ENCODE measurements around the gene SNCA.

Gene SNCA

DNA sequence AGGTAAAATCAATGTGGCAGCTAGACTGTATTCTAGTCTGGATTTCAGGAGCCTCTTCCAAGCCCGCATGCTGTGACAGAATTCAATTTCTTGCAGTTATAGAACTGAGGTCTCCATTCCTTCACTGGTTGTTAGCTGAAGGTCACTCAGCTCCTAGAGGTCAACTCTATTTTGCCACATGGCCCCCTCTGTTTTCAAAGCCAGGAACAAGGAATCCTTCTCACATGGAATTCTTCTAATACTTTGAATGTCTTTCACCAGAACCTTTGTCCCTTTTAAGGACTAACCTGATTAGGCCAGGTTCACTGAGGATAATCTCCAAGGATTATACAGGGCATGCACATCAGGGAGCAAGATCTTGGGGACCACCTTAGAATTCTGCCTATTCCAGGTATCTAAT, 34.2 kb upstream of the SNCA start:
- no peak for DNase-seq
- Histone ChIP-seq H3K79me1 (replicated peaks; ENCODE audit: low read length, poor library complexity, severe bottlenecking) (no peaks in the 10 kb centered on the region), H3K9me3 (ENCODE audit: control insufficient read depth, low read length) (no peaks in the 10 kb centered on the region), H3K4me2 (ENCODE audit: low read length, poor library complexity, severe bottlenecking) (no peak overlapping the region), H2AFZ (ENCODE audit: low read depth, low read length) (no peak overlapping the region), H2BK15ac (ENCODE audit: low read depth, poor library complexity, severe bottlenecking) (no peak overlapping the region), H2BK12ac (ENCODE audit: low read length in 2 of 2) (no peak overlapping the region), H3K27ac (ENCODE audit: low read length, poor library complexity, severe bottlenecking) (no peak overlapping the region), H3K9ac (ENCODE audit: low read length) (no peak overlapping the region), H3K4me3 (ENCODE audit: insufficient read depth in 1 of 2, low read depth in 1 of 2, low read length in 2 of 2) (no peak overlapping the region), H2AK5ac (ENCODE audit: low read length, severe bottlenecking) (no peak overlapping the region), H3K23ac (ENCODE audit: low read length in 2 of 2) (no peak overlapping the region), H3K36me3 (ENCODE audit: control insufficient read depth in 1 of 2, insufficient read depth in 2 of 2, low read depth in 1 of 2, low read length in 2 of 2) (no peaks in the 10 kb centered on the region), H3K4ac (ENCODE audit: low read depth in 1 of 2, low read length in 2 of 2) (no peak overlapping the region), H4K8ac (ENCODE audit: low read length) (no peak overlapping the region), H3K14ac (ENCODE audit: low read length in 2 of 2) (no peak overlapping the region), H4K91ac (ENCODE audit: low read length) (no peak overlapping the region), H3K4me1 (ENCODE audit: control insufficient read depth, insufficient read depth, low read depth, low read length) (no peaks in the 10 kb centered on the region), H2BK5ac (ENCODE audit: low read depth, low read length, poor library complexity, severe bottlenecking) (no peak overlapping the region), H3K27me3 (ENCODE audit: control insufficient read depth in 1 of 2, insufficient read depth in 1 of 2, low read length in 2 of 2) (no peaks in the 10 kb centered on the region), H3K18ac (ENCODE audit: low read depth in 1 of 2, low read length in 2 of 2) (no peak overlapping the region), H2BK120ac (ENCODE audit: low read depth, low read length) (no peak overlapping the region)
- 98% methylated on average over 1 of the region's 1 CpG for WGBS

DNA sequence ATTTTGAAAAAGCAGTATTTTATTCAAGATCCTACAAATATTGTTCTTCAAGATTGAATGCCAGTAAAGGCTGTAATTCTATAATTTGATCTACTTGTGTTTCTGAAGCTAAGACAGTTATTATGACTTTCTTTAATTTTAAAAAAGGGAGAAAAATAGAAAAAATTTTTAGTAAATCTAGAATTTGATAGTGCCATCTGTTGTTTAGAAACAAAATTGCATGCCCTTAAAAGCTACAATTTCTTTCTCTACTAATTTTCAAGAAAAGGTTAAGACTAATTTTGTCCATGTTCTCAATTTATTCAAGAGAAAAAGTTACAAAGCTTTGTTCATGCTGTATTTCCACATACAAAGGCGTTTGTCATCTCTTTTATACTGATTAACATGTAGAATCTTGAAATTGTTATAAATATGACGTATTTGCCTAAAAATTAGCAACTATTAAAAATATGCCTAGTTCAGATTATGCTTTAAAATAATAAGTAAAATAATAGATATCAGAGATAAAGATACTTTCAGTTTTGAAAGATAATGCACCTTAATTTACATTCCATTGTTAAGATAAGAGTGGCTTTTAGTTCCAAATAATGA, 32.1 kb upstream of the SNCA start:
- WGBS, result no CpG with 5 or more reads among the region's 2 CpGs
- no peaks in the 10 kb centered on the region for H3K9me3 ChIP-seq (ENCODE audit: control insufficient read depth, low read length)
- H4K8ac ChIP-seq (ENCODE audit: low read length), result no peak overlapping the region
- H2BK12ac ChIP-seq (ENCODE audit: low read length in 2 of 2), result no peak overlapping the region
- no peak overlapping the region for H2BK15ac ChIP-seq (ENCODE audit: low read depth, poor library complexity, severe bottlenecking)
- no peaks in the 10 kb centered on the region for H3K4me1 ChIP-seq (ENCODE audit: control insufficient read depth, insufficient read depth, low read depth, low read length)
- H3K9ac ChIP-seq (ENCODE audit: low read length), result no peak overlapping the region
- H3K27me3 ChIP-seq (ENCODE audit: control insufficient read depth in 1 of 2, insufficient read depth in 1 of 2, low read length in 2 of 2), result no peaks in the 10 kb centered on the region
- no peak overlapping the region for H3K4me2 ChIP-seq (ENCODE audit: low read length, poor library complexity, severe bottlenecking)
- H3K14ac ChIP-seq (ENCODE audit: low read length in 2 of 2), result no peak overlapping the region
- H3K18ac ChIP-seq (ENCODE audit: low read depth in 1 of 2, low read length in 2 of 2), result no peak overlapping the region
- H4K91ac ChIP-seq (ENCODE audit: low read length), result no peak overlapping the region
- H2AK5ac ChIP-seq (ENCODE audit: low read length, severe bottlenecking), result no peak overlapping the region
- DNase-seq, result peak; percentile 18
- no peak overlapping the region for H3K27ac ChIP-seq (ENCODE audit: low read length, poor library complexity, severe bottlenecking)
- no peaks in the 10 kb centered on the region for H3K79me1 ChIP-seq (replicated peaks; ENCODE audit: low read length, poor library complexity, severe bottlenecking)
- no peak overlapping the region for H3K4me3 ChIP-seq (ENCODE audit: insufficient read depth in 1 of 2, low read depth in 1 of 2, low read length in 2 of 2)
- H3K36me3 ChIP-seq (ENCODE audit: control insufficient read depth in 1 of 2, insufficient read depth in 2 of 2, low read depth in 1 of 2, low read length in 2 of 2), result no peaks in the 10 kb centered on the region
- no peak overlapping the region for H3K4ac ChIP-seq (ENCODE audit: low read depth in 1 of 2, low read length in 2 of 2)
- no peak overlapping the region for H2BK120ac ChIP-seq (ENCODE audit: low read depth, low read length)
- no peak overlapping the region for H2AFZ ChIP-seq (ENCODE audit: low read depth, low read length)
- H2BK5ac ChIP-seq (ENCODE audit: low read depth, low read length, poor library complexity, severe bottlenecking), result no peak overlapping the region
- H3K23ac ChIP-seq (ENCODE audit: low read length in 2 of 2), result no peak overlapping the region

DNA sequence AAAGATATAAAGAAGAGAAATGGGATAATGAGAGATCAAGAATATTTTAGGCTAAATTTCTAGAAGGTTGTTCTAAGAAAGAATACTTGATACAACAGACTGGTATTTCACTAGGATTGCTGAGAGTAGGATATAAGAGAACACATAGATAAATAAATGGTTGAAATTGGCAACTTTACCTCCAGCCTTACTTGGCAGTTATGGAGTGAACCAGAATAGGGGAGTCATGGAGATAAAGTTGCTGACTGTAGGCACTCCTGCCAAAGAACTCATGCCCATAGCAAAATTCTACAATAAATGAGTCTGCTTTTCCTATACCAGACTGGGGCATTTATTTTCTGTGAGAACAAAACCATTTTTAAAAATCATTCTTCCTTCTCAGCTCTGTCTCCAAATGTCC, 31.3 kb upstream of the SNCA start:
- Histone ChIP-seq H3K4me2 (ENCODE audit: low read length, poor library complexity, severe bottlenecking) (no peak overlapping the region), H3K18ac (ENCODE audit: low read depth in 1 of 2, low read length in 2 of 2) (no peak overlapping the region), H3K4me3 (ENCODE audit: insufficient read depth in 1 of 2, low read depth in 1 of 2, low read length in 2 of 2) (no peak overlapping the region), H3K36me3 (ENCODE audit: control insufficient read depth in 1 of 2, insufficient read depth in 2 of 2, low read depth in 1 of 2, low read length in 2 of 2) (no peaks in the 10 kb centered on the region), H2BK5ac (ENCODE audit: low read depth, low read length, poor library complexity, severe bottlenecking) (no peak overlapping the region), H3K27ac (ENCODE audit: low read length, poor library complexity, severe bottlenecking) (no peak overlapping the region), H4K91ac (ENCODE audit: low read length) (no peak overlapping the region), H4K8ac (ENCODE audit: low read length) (no peak overlapping the region), H3K79me1 (replicated peaks; ENCODE audit: low read length, poor library complexity, severe bottlenecking) (no peaks in the 10 kb centered on the region), H3K9me3 (ENCODE audit: control insufficient read depth, low read length) (no peaks in the 10 kb centered on the region), H3K23ac (ENCODE audit: low read length in 2 of 2) (no peak overlapping the region), H3K27me3 (ENCODE audit: control insufficient read depth in 1 of 2, insufficient read depth in 1 of 2, low read length in 2 of 2) (no peaks in the 10 kb centered on the region), H2AK5ac (ENCODE audit: low read length, severe bottlenecking) (no peak overlapping the region), H3K4ac (ENCODE audit: low read depth in 1 of 2, low read length in 2 of 2) (no peak overlapping the region), H3K9ac (ENCODE audit: low read length) (no peak overlapping the region), H3K4me1 (ENCODE audit: control insufficient read depth, insufficient read depth, low read depth, low read length) (no peaks in the 10 kb centered on the region), H2AFZ (ENCODE audit: low read depth, low read length) (no peak overlapping the region), H2BK15ac (ENCODE audit: low read depth, poor library complexity, severe bottlenecking) (no peak overlapping the region), H2BK12ac (ENCODE audit: low read length in 2 of 2) (no peak overlapping the region), H3K14ac (ENCODE audit: low read length in 2 of 2) (no peak overlapping the region), H2BK120ac (ENCODE audit: low read depth, low read length) (no peak overlapping the region)
- no peak for DNase-seq

- H3K4me1 ChIP-seq (ENCODE audit: control insufficient read depth, insufficient read depth, low read depth, low read length), result no peaks in the 10 kb centered on the region
- no peaks in the 10 kb centered on the region for H3K36me3 ChIP-seq (ENCODE audit: control insufficient read depth in 1 of 2, insufficient read depth in 2 of 2, low read depth in 1 of 2, low read length in 2 of 2)
- H3K9me3 ChIP-seq (ENCODE audit: control insufficient read depth, low read length), result no peaks in the 10 kb centered on the region
- no peak overlapping the region for H3K23ac ChIP-seq (ENCODE audit: low read length in 2 of 2)
- 92% methylated on average over 5 of the region's 5 CpGs for WGBS
- H4K91ac ChIP-seq (ENCODE audit: low read length), result no peak overlapping the region
- H3K79me1 ChIP-seq (replicated peaks; ENCODE audit: low read length, poor library complexity, severe bottlenecking), result no peaks in the 10 kb centered on the region
- peaks cover 0 to 2% of the 10 kb centered on the region in 2 experiments for H3K27me3 ChIP-seq (ENCODE audit: control insufficient read depth in 1 of 2, insufficient read depth in 1 of 2, low read length in 2 of 2)
- no peak overlapping the region for H2AFZ ChIP-seq (ENCODE audit: low read depth, low read length)
- H3K4me3 ChIP-seq (ENCODE audit: insufficient read depth in 1 of 2, low read depth in 1 of 2, low read length in 2 of 2), result no peak overlapping the region
- H3K4ac ChIP-seq (ENCODE audit: low read depth in 1 of 2, low read length in 2 of 2), result no peak overlapping the region
- no peak overlapping the region for H3K18ac ChIP-seq (ENCODE audit: low read depth in 1 of 2, low read length in 2 of 2)
- H3K27ac ChIP-seq (ENCODE audit: low read length, poor library complexity, severe bottlenecking), result no peak overlapping the region
- H3K4me2 ChIP-seq (ENCODE audit: low read length, poor library complexity, severe bottlenecking), result no peak overlapping the region
- H2BK12ac ChIP-seq (ENCODE audit: low read length in 2 of 2), result no peak overlapping the region
- no peak overlapping the region for H3K14ac ChIP-seq (ENCODE audit: low read length in 2 of 2)
- H2BK120ac ChIP-seq (ENCODE audit: low read depth, low read length), result no peak overlapping the region
- no peak overlapping the region for H2AK5ac ChIP-seq (ENCODE audit: low read length, severe bottlenecking)
- DNase-seq, result no peak
- no peak overlapping the region for H3K9ac ChIP-seq (ENCODE audit: low read length)
- H4K8ac ChIP-seq (ENCODE audit: low read length), result no peak overlapping the region
- no peak overlapping the region for H2BK5ac ChIP-seq (ENCODE audit: low read depth, low read length, poor library complexity, severe bottlenecking)
- no peak overlapping the region for H2BK15ac ChIP-seq (ENCODE audit: low read depth, poor library complexity, severe bottlenecking)
These were observed 26.6 kb upstream of the SNCA start for GRCh38 chr4:89863533-89863932.

Data from mesenchymal stem cell (in vitro differentiated cells and primary cell).